Activated CD4-positive, alpha-beta T cell treated with anti-CD3 and anti-CD28 coated beads, Interleukin-2, Interleukin-4, amounts not matched to agents 100 ng/mL and 50 ng/mL, durations not matched to agents 16 hours and 8 hours (primary cell): ENCODE measurements around the gene ILF3.

Experiments used
- DNase-seq: peaks from one replicate; pipeline ENCODE4 v3.0.0-alpha.2; 2020; ENCODE audit warnings: low spot score

ILF3 gene

GRCh38 chr19:10730932-10731331, 76.8 kb downstream of the ILF3 start:
- DNase-seq = no peak

GRCh38 chr19:10735741-10736140, 81.6 kb downstream of the ILF3 start:
- DNase-seq = no peak

DNA sequence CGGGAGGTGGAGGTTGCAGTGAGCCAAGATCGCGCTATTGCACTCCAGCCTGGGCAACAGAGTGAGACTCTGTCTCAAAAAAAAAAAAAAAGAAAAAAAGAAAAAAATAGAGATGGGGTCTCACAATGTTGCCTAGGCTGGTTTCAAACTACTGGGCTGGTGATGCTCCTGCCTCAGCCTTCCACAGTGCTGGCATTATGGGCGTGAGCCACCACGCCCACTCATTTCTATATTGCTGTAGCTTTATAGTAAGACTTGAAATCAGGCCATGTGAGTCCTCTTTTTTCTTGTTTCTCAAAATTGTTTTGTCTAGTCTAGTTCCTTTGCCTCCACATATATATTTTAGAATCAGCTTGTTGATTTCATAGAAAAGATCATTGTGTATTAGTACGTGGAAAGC, 82.0 kb downstream of the ILF3 start:
- no peak for DNase-seq

GRCh38 chr19:10736916-10737551, 82.9 kb downstream of the ILF3 start:
- no peak for DNase-seq

DNA sequence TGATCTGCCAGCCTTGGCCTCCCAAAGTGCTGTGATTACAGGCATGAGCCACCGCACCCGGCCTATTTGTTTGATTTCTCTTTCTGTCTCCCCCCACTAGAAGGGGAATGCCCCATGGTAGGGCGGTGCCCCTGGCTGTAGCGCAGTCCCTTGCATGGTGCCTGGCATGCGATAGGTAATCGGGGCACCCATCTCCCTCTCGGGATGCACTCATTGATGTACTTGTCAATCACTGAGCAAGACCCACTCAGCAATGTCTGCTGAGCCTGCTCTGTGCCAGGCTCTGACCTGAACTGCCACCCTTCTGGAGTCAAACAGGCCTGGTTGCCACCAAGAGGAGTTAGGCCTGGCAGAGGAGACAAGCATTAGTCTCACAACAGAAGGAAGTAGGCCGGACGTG, 83.6 kb downstream of the ILF3 start:
- no peak for DNase-seq

- DNase-seq = no peak
Observed at GRCh38 chr19:10740798-10741197, 86.7 kb downstream of the ILF3 start.
